Stomach (tissue), 4 donors: Measurements from ENCODE around the gene CHST12.

Source experiments
- EP300 ChIP-seq: sonication (generic); formaldehyde crosslinking; IDR thresholded peaks from one replicate; pipeline ENCODE4 v1.6.1; 2017; ENCODE audit warnings: antibody characterized with exemption
- POLR2AphosphoS5 ChIP-seq, 3 donors: sonication (generic); formaldehyde crosslinking; IDR thresholded peaks; one replicate each; pipeline ENCODE4 v1.6.1; 2016; ENCODE audit warnings: antibody characterized with exemption in 3 of 3
- TF ChIP-seq, protein P1 (sequence below), 7 experiments: fragments of 450-650 bp in 4 of 7; fragments of 200-600 bp in 3 of 7; sonication (generic) in 3 of 7; IDR thresholded peaks; one replicate each; pipeline ENCODE4 v1.5.1; 2016 to 2019; ENCODE audit warnings: antibody characterized with exemption in 7 of 7, control low read depth in 2 of 7, mild to moderate bottlenecking in 1 of 7

DNA sequence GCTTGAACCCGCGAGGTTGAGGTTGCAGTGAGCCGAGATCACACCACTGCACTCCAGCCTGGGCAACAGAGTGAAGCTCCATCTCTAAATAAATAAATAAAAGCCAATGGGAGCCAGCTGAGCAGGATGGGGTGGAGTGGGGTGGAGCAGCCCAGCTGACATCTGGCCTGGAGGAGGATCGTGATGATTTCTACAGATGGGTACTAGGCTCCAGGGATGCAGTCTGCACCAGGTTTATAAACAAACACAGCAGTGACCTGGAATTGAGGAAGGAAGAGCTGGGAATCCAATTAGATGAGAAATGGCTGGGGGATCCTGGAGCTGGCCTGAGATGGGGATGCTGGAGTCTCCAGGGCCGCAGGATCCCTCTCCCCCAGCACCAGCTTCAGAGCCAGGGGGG, 80.1 kb downstream of the CHST12 start:
- no peak for TF ChIP-seq EP300
- TF ChIP-seq, protein P1, sequence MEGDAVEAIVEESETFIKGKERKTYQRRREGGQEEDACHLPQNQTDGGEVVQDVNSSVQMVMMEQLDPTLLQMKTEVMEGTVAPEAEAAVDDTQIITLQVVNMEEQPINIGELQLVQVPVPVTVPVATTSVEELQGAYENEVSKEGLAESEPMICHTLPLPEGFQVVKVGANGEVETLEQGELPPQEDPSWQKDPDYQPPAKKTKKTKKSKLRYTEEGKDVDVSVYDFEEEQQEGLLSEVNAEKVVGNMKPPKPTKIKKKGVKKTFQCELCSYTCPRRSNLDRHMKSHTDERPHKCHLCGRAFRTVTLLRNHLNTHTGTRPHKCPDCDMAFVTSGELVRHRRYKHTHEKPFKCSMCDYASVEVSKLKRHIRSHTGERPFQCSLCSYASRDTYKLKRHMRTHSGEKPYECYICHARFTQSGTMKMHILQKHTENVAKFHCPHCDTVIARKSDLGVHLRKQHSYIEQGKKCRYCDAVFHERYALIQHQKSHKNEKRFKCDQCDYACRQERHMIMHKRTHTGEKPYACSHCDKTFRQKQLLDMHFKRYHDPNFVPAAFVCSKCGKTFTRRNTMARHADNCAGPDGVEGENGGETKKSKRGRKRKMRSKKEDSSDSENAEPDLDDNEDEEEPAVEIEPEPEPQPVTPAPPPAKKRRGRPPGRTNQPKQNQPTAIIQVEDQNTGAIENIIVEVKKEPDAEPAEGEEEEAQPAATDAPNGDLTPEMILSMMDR (IDR thresholded peaks at IDR 0.05), result no peak
- TF ChIP-seq POLR2AphosphoS5 (IDR thresholded peaks at IDR 0.05), result no peak
